SK-N-SH (cell line): ENCODE measurements around the gene TRRAP. TPM values are rescaled to one million over a fixed set of nuclear protein-coding genes. Genes with fewer than 3 reads are reported as not detected.

Experiments used
- CTCF ChIA-PET: fragments of 300-600, 350-600 bp; formaldehyde crosslinking; extraction: SDS; loops from one replicate; lab custom pipeline; 2021; lab: Yijun Ruan, JAX
- POLR2A ChIA-PET: fragments of 350-600 bp; sonication (Branson Sonifier 250); formaldehyde crosslinking; extraction: SDS; loops from one replicate; lab custom pipeline; 2020; ENCODE audit warnings: antibody characterized with exemption, inconsistent platforms; lab: Yijun Ruan, JAX
- DNase-seq: peaks from one replicate; pipeline ENCODE4 v3.0.0; 2012
- H2AFZ ChIP-seq: fragments of 200-600 bp; sonication (generic); 2 replicates; pipeline ENCODE4 v1.8.1; 2016; ENCODE audit warnings: antibody characterized with exemption, mild to moderate bottlenecking, low read depth
- H3F3A ChIP-seq: fragments of 200-600 bp; sonication (generic); replicated peaks from 2 replicates; pipeline ENCODE3; 2016; ENCODE audit warnings: antibody characterized with exemption, mild to moderate bottlenecking; ENCODE audit not compliant: insufficient read depth
- H3K27ac ChIP-seq, 2 experiments: fragments of 200-500 bp in 1 of 2; fragments of 200-600 bp in 1 of 2; sonication (Bioruptor generic) in 1 of 2; sonication (generic), shearing (Covaris generic) in 1 of 2; 2 replicates each; pipeline versions ENCODE4 v1.5.1 to v1.6.1; 2014 to 2016; ENCODE audit warnings: low read depth in 2 of 2, inconsistent platforms in 1 of 2, low read length in 1 of 2, mild to moderate bottlenecking in 1 of 2, mixed read lengths in 1 of 2
- H3K27me3 ChIP-seq: fragments of 200-600 bp; sonication (generic), shearing (Covaris generic); 2 replicates; pipeline ENCODE4 v1.6.1; 2016; ENCODE audit warnings: mixed run types; ENCODE audit not compliant: insufficient read depth
- H3K36me3 ChIP-seq, 2 experiments: fragments of 200-500 bp in 1 of 2; fragments of 200-600 bp in 1 of 2; sonication (Bioruptor generic) in 1 of 2; sonication (generic) in 1 of 2; replicated peaks in 1 of 2; 2 replicates each; pipeline versions ENCODE3 to v1.5.1; 2014 to 2016; ENCODE audit warnings: low read length in 1 of 2, mild to moderate bottlenecking in 1 of 2; ENCODE audit not compliant: insufficient read depth in 2 of 2, control insufficient read depth in 1 of 2
- H3K4me1 ChIP-seq, 2 experiments: fragments of 200-500 bp in 1 of 2; fragments of 200-600 bp in 1 of 2; sonication (Bioruptor generic) in 1 of 2; sonication (generic), shearing (Covaris generic) in 1 of 2; 2 replicates each; pipeline versions ENCODE4 v1.5.1 to v1.6.1; 2014 to 2016; ENCODE audit warnings: low read depth in 1 of 2, low read length in 1 of 2, mixed run types in 1 of 2; ENCODE audit not compliant: insufficient read depth in 2 of 2, control insufficient read depth in 1 of 2
- H3K4me2 ChIP-seq: fragments of 200-600 bp; sonication (generic), shearing (Covaris generic); 2 replicates; pipeline ENCODE4 v1.6.1; 2017; ENCODE audit warnings: mixed run types
- H3K4me3 ChIP-seq, 2 experiments: fragments of 200-500 bp in 1 of 2; fragments of 200-600 bp in 1 of 2; sonication (Bioruptor generic) in 1 of 2; sonication (generic), shearing (Covaris generic) in 1 of 2; 2 replicates each; pipeline versions ENCODE4 v1.5.1 to v1.8.1; 2014 to 2016; ENCODE audit warnings: low read depth in 2 of 2, inconsistent platforms in 1 of 2, low read length in 1 of 2, mild to moderate bottlenecking in 1 of 2, mixed read lengths in 1 of 2, moderate library complexity in 1 of 2
- H3K79me2 ChIP-seq: fragments of 200-600 bp; sonication (generic); 2 replicates; pipeline ENCODE4 v1.8.1; 2017; ENCODE audit warnings: mild to moderate bottlenecking; ENCODE audit not compliant: insufficient read depth
- H3K9ac ChIP-seq: fragments of 200-600 bp; sonication (generic); 2 replicates; pipeline ENCODE4 v1.6.1; 2017; ENCODE audit warnings: mixed run types
- H3K9me2 ChIP-seq: fragments of 200-600 bp; sonication (generic); 2 replicates; pipeline ENCODE4 v1.6.1; 2017; ENCODE audit warnings: mixed run types
- H3K9me3 ChIP-seq: fragments of 200-600 bp; sonication (generic); 2 replicates; pipeline ENCODE4 v1.6.1; 2017; ENCODE audit warnings: mixed run types, mild to moderate bottlenecking, moderate library complexity
- H4K20me1 ChIP-seq: fragments of 200-600 bp; sonication (generic); 2 replicates; pipeline ENCODE4 v1.6.1; 2017; ENCODE audit warnings: mild to moderate bottlenecking, mixed run types; ENCODE audit not compliant: insufficient read depth
- CHD2 ChIP-seq: fragments of 150-350 bp; IDR thresholded peaks from 2 replicates; pipeline ENCODE4 v1.6.1; 2018; ENCODE audit warnings: low read length; ENCODE audit not compliant: partially characterized antibody
- ELF1 ChIP-seq: IDR thresholded peaks from 2 replicates; pipeline ENCODE4 v1.4.0; 2012
- EZH2phosphoT487 ChIP-seq: fragments of 200-600 bp; sonication (generic); IDR thresholded peaks from 2 replicates; pipeline ENCODE4 v1.6.1; 2017; ENCODE audit warnings: low read depth, mixed run types, mild to moderate bottlenecking, antibody characterized with exemption, moderate library complexity, borderline replicate concordance
- FOXM1 ChIP-seq: IDR thresholded peaks from 2 replicates; pipeline ENCODE4 v1.4.0; 2012; ENCODE audit warnings: low read depth, mild to moderate bottlenecking
- NFIC ChIP-seq: IDR thresholded peaks from 2 replicates; pipeline ENCODE4 v1.4.0; 2012; ENCODE audit warnings: borderline replicate concordance
- NRF1 ChIP-seq: IDR thresholded peaks from 2 replicates; pipeline ENCODE4 v1.6.1; 2012; ENCODE audit warnings: low read depth, mild to moderate bottlenecking, low read length
- POLR2AphosphoS5 ChIP-seq: IDR thresholded peaks from 2 replicates; pipeline ENCODE4 v1.6.1; 2012; ENCODE audit warnings: low read depth, low read length
- RAD21 ChIP-seq: IDR thresholded peaks from 2 replicates; pipeline ENCODE4 v1.6.1; 2012; ENCODE audit warnings: mild to moderate bottlenecking, low read length
- RFX5 ChIP-seq: IDR thresholded peaks from 2 replicates; pipeline ENCODE4 v1.6.1; 2012; ENCODE audit warnings: mild to moderate bottlenecking, improper control_type of control experiment, low read length
- SIN3A ChIP-seq: IDR thresholded peaks from 2 replicates; pipeline ENCODE4 v1.6.1; 2012; ENCODE audit warnings: low read depth, mild to moderate bottlenecking, low read length, moderate library complexity, borderline replicate concordance
- TAF1 ChIP-seq: IDR thresholded peaks from 2 replicates; pipeline ENCODE4 v1.6.1; 2012; ENCODE audit warnings: low read depth, mild to moderate bottlenecking, low read length, moderate library complexity, borderline replicate concordance
- TCF12 ChIP-seq: IDR thresholded peaks from 2 replicates; pipeline ENCODE4 v1.4.0; 2012
- YY1 ChIP-seq: IDR thresholded peaks from 2 replicates; pipeline ENCODE4 v1.4.0; 2012; ENCODE audit warnings: low read depth, mild to moderate bottlenecking
- WGBS: methylation state at CpG from one replicate; pipeline ENCODE4 v1.1.6; 2017; ENCODE audit warnings: low lambda C conversion rate; 5-methylcytosine and 5-hydroxymethylcytosine counted together
- polyA plus RNA-seq, 3 experiments: library from polyadenylated mRNA; depleted of rRNA; stranded (reverse); fragments of >200 nt; gene quantifications; 2 replicates each; pipeline ENCODE4 v1.2.3, GENCODE V29; 2012
- TF ChIP-seq, protein P1 (sequence below): IDR thresholded peaks from 2 replicates; pipeline ENCODE4 v1.6.1; 2012; ENCODE audit warnings: mild to moderate bottlenecking, low read depth, low read length, moderate library complexity
- TF ChIP-seq, protein P2 (sequence below): fragments of 200-600 bp; sonication (generic); IDR thresholded peaks from 2 replicates; pipeline ENCODE4 v1.6.1; 2017; ENCODE audit warnings: antibody characterized with exemption, mild to moderate bottlenecking, moderate library complexity
- TF ChIP-seq, protein P3 (sequence below): fragments of 150-350 bp; IDR thresholded peaks from 2 replicates; pipeline ENCODE4 v1.6.1; 2016; ENCODE audit warnings: mild to moderate bottlenecking, low read depth, low read length
- TF ChIP-seq, protein P4 (sequence below): fragments of 150-350 bp; IDR thresholded peaks from 2 replicates; pipeline ENCODE4 v1.6.1; 2017; ENCODE audit warnings: antibody characterized with exemption, low read length, low read depth, borderline replicate concordance
- TF ChIP-seq, protein P5 (sequence below): IDR thresholded peaks from 2 replicates; pipeline ENCODE4 v1.4.0; 2012; ENCODE audit warnings: low read depth, borderline replicate concordance

Gene TRRAP
- polyA plus RNA-seq, 1 of the 3 experiments (the other 2 are of a cell fraction) = 24.9 TPM

DNA sequence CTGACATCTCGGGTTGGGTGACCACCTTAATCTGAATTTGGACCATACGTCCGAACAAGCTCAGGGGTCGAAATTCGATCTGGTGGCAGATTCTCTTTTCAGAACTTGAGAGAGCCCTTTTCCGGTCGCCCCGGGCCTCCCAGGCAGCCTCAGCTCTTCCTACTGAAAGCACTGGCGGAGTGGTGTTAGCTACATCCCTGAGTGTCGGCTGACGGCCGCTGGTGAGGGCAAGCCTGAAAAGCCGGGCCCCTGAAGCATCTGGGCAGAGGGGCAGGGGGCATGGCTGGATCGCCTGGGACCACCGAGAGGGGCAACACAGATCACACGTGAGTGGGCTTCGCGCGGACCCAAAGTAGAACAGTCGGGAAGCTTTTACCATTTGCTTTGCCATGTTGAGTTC is 149.5 kb downstream of the TRRAP start:
- Histone ChIP-seq H3F3A (peaks cover 9% of the 10 kb centered on the region), H3K36me3 (peaks cover 50 to 60% of the 10 kb centered on the region in 2 experiments), H4K20me1 (no peaks in the 10 kb centered on the region), H3K4me1 (peaks cover 0 to 6% of the 10 kb centered on the region in 2 experiments; a peak in 1 of 4 replicates), H3K79me2 (peaks cover 19% of the 10 kb centered on the region; the same call in 1 of the 2 replicates), H3K27me3 (no peaks in the 10 kb centered on the region), H3K9me3 (no peaks in the 10 kb centered on the region), H2AFZ (no peak overlapping the region), H3K9ac (no peak overlapping the region), H3K4me2 (no peak overlapping the region), H3K27ac (no peak overlapping the region), H3K9me2 (no peaks in the 10 kb centered on the region), H3K4me3 (no peak overlapping the region)
- ChIA-PET POLR2A (no interaction called here), CTCF (interaction anchor here (3.0 to 4.2 kb wide), 2 partner anchors 10 to 13 kb away, joined by 16 to 23 read pairs; no protein-coding TSS in a partner anchor)
- WGBS = 98% methylated on average over 20 of the region's 20 CpGs
- no peak for DNase-seq
- no peak for TF ChIP-seq RFX5
- no peak for TF ChIP-seq YY1
- no peak for TF ChIP-seq FOXM1
- TF ChIP-seq, protein P1, sequence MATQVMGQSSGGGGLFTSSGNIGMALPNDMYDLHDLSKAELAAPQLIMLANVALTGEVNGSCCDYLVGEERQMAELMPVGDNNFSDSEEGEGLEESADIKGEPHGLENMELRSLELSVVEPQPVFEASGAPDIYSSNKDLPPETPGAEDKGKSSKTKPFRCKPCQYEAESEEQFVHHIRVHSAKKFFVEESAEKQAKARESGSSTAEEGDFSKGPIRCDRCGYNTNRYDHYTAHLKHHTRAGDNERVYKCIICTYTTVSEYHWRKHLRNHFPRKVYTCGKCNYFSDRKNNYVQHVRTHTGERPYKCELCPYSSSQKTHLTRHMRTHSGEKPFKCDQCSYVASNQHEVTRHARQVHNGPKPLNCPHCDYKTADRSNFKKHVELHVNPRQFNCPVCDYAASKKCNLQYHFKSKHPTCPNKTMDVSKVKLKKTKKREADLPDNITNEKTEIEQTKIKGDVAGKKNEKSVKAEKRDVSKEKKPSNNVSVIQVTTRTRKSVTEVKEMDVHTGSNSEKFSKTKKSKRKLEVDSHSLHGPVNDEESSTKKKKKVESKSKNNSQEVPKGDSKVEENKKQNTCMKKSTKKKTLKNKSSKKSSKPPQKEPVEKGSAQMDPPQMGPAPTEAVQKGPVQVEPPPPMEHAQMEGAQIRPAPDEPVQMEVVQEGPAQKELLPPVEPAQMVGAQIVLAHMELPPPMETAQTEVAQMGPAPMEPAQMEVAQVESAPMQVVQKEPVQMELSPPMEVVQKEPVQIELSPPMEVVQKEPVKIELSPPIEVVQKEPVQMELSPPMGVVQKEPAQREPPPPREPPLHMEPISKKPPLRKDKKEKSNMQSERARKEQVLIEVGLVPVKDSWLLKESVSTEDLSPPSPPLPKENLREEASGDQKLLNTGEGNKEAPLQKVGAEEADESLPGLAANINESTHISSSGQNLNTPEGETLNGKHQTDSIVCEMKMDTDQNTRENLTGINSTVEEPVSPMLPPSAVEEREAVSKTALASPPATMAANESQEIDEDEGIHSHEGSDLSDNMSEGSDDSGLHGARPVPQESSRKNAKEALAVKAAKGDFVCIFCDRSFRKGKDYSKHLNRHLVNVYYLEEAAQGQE = no peak
- no peak for TF ChIP-seq POLR2AphosphoS5
- TF ChIP-seq, protein P2, sequence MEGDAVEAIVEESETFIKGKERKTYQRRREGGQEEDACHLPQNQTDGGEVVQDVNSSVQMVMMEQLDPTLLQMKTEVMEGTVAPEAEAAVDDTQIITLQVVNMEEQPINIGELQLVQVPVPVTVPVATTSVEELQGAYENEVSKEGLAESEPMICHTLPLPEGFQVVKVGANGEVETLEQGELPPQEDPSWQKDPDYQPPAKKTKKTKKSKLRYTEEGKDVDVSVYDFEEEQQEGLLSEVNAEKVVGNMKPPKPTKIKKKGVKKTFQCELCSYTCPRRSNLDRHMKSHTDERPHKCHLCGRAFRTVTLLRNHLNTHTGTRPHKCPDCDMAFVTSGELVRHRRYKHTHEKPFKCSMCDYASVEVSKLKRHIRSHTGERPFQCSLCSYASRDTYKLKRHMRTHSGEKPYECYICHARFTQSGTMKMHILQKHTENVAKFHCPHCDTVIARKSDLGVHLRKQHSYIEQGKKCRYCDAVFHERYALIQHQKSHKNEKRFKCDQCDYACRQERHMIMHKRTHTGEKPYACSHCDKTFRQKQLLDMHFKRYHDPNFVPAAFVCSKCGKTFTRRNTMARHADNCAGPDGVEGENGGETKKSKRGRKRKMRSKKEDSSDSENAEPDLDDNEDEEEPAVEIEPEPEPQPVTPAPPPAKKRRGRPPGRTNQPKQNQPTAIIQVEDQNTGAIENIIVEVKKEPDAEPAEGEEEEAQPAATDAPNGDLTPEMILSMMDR = no peak
- no peak for TF ChIP-seq ELF1
- no peak for TF ChIP-seq TAF1
- no peak for TF ChIP-seq TCF12

DNA sequence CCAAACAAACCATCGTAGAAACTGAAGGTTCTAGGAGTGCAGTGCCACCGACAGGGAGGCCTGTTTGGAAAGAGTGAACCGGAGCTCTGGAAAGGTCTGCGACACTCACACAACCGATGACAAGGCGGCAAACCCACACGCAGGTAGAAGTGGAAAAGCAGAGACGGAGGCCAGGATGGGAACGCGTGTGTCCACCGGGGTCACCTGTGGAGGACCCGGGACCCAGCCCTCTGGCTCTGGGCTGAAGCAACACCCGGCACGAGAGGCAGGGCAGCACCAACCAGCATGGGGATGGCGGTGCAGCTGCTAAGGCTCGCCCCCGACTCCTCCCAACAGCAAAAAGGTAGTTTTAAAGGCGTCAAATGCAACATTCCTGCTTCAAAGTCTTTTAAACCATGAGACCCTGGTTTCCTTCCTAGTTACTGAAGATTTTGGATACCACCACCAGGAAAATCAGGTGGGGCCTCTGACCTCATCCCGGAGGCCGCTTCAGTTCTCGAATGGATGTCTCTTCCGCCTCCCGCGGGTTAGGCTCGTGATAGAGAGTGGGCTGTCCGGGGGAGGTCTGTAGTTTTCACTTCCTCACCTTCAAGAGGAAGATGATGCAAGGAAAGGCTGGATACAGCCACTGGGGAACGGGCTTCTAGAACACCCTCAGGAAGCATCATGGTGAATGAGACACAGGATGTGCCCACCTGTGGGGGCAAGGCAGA is 150.1 kb downstream of the TRRAP start:
- ChIA-PET POLR2A (no interaction called here), CTCF (interaction anchor here (3.0 to 4.2 kb wide), 2 partner anchors 10 to 12 kb away, joined by 16 to 23 read pairs; no protein-coding TSS in a partner anchor)
- Histone ChIP-seq H3K4me1 (peaks cover 0 to 6% of the 10 kb centered on the region in 2 experiments; a peak in 1 of 4 replicates), H3K27me3 (no peaks in the 10 kb centered on the region), H3K4me3 (no peak overlapping the region), H3K9ac (no peak overlapping the region), H3K4me2 (no peak overlapping the region), H3K9me3 (no peaks in the 10 kb centered on the region), H3K79me2 (peaks cover 14% of the 10 kb centered on the region; the same call in 1 of the 2 replicates), H3K9me2 (no peaks in the 10 kb centered on the region), H2AFZ (no peak overlapping the region), H3K27ac (no peak overlapping the region), H3K36me3 (peaks cover 54 to 59% of the 10 kb centered on the region in 2 experiments), H4K20me1 (no peaks in the 10 kb centered on the region), H3F3A (peaks cover 9% of the 10 kb centered on the region)
- 94% methylated on average over 27 of the region's 27 CpGs for WGBS
- TF ChIP-seq EZH2phosphoT487 (no peak), RAD21 (no peak), NRF1 (no peak), CHD2 (no peak), POLR2AphosphoS5 (no peak), SIN3A (no peak), NFIC (no peak)
- TF ChIP-seq, protein P3, sequence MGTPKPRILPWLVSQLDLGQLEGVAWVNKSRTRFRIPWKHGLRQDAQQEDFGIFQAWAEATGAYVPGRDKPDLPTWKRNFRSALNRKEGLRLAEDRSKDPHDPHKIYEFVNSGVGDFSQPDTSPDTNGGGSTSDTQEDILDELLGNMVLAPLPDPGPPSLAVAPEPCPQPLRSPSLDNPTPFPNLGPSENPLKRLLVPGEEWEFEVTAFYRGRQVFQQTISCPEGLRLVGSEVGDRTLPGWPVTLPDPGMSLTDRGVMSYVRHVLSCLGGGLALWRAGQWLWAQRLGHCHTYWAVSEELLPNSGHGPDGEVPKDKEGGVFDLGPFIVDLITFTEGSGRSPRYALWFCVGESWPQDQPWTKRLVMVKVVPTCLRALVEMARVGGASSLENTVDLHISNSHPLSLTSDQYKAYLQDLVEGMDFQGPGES = no peak
- TF ChIP-seq, protein P4, sequence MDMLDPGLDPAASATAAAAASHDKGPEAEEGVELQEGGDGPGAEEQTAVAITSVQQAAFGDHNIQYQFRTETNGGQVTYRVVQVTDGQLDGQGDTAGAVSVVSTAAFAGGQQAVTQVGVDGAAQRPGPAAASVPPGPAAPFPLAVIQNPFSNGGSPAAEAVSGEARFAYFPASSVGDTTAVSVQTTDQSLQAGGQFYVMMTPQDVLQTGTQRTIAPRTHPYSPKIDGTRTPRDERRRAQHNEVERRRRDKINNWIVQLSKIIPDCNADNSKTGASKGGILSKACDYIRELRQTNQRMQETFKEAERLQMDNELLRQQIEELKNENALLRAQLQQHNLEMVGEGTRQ = no peak
- TF ChIP-seq, protein P5, sequence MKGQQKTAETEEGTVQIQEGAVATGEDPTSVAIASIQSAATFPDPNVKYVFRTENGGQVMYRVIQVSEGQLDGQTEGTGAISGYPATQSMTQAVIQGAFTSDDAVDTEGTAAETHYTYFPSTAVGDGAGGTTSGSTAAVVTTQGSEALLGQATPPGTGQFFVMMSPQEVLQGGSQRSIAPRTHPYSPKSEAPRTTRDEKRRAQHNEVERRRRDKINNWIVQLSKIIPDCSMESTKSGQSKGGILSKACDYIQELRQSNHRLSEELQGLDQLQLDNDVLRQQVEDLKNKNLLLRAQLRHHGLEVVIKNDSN = no peak
- DNase-seq = no peak
